ENCODE results near the gene SYNDIG1. TPM values are rescaled to one million over a fixed set of nuclear protein-coding genes. Genes with fewer than 3 reads are reported as not detected.

The SYNDIG1 gene
- total RNA-seq, 4 donors from 2014 or later: 0.27 to 0.32 TPM; not detected in 2

DNA sequence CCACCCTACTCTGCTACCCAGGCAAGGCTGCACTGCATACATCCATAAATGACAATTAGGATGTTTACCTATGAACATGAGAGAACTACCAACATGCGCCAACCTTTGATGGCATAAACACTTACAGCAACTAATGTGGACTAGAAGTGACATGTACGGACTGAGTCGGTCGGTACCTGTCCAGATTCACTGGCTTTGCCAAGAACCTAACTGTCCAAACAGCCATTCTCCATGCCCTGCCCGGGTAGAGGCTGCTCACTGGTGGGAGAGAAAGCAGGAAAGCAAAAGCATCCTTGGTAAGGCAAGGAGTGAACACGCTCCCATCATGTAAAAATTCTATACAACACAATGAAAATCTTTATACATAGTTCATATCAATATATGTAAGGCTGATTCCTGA is 30.0 kb downstream of the SYNDIG1 start:
- 88% methylated on average over 6 of the region's 6 CpGs; no CpG with 5 or more reads in 1 of the 2 donors for WGBS, 2 donors (ENCODE audit: low coverage in 1 of 2)

DNA sequence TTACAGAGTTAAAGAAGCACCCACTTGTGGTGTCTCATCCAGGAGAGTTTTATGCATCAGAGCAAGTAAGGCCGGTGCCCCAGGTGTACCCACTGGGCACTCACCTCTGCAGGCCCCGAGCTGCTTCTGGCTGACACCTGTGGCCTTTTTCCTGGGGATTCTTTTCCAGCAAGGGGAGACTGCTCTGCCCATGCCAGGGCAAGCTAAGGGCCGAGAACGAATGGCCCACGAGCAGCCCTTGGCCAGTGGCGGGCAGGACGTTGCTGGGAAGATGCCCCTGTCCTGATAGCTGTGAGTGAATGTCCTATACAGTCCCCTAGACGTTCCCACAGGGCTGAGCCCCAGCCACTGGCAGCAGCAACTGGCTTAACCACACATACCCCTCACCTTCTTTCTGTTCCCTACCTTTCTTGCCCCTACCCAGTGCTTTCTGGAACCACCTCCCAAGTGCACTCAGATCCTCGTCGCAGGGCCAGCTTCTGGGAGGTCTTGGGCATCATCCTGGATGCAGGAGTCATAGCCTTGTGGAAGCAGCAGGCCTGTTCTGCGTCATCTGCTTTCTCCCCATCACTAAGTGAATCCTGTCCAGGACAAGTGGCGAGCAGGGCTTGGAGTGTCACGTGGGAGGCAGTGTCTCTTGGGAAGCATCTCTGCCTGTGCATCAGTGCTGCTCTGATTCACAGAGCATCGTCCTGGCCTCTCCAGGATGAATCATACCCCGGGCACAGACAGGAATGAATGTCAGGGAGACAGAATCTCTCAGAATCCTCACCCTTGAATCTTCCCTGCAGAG is 32.5 kb downstream of the SYNDIG1 start:
- intact Hi-C loops (cut with DNase I; ENCODE audit: low total_unique reads): no loop called here
- no peaks in the 10 kb centered on the region for H3K9me3 ChIP-seq
- DNase-seq: no peak
- in situ Hi-C loops (cut with MboI; ENCODE audit: low pct_ligation_motif_present in 1 of 4, low pct_unique_long_range_greater_than_20kb in 1 of 4, low sequenced_read_pairs in 3 of 4): no loop called here
- no peak overlapping the region for H3K4me3 ChIP-seq
- WGBS, 2 donors (ENCODE audit: low coverage in 1 of 2): 30 to 71% methylated on average over 2 to 13 of the region's 15 CpGs
- no peaks in the 10 kb centered on the region for H3K4me1 ChIP-seq
- no peaks in the 10 kb centered on the region for H3K27me3 ChIP-seq
- no peak overlapping the region for H3K27ac ChIP-seq
- no peak for TF ChIP-seq POLR2AphosphoS5 (IDR thresholded peaks at IDR 0.05)
- no peak for TF ChIP-seq POLR2A (IDR thresholded peaks at IDR 0.05)
- TF ChIP-seq, protein P1, sequence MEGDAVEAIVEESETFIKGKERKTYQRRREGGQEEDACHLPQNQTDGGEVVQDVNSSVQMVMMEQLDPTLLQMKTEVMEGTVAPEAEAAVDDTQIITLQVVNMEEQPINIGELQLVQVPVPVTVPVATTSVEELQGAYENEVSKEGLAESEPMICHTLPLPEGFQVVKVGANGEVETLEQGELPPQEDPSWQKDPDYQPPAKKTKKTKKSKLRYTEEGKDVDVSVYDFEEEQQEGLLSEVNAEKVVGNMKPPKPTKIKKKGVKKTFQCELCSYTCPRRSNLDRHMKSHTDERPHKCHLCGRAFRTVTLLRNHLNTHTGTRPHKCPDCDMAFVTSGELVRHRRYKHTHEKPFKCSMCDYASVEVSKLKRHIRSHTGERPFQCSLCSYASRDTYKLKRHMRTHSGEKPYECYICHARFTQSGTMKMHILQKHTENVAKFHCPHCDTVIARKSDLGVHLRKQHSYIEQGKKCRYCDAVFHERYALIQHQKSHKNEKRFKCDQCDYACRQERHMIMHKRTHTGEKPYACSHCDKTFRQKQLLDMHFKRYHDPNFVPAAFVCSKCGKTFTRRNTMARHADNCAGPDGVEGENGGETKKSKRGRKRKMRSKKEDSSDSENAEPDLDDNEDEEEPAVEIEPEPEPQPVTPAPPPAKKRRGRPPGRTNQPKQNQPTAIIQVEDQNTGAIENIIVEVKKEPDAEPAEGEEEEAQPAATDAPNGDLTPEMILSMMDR (IDR thresholded peaks at IDR 0.05): no peak
- no peak for TF ChIP-seq EP300 (IDR thresholded peaks at IDR 0.05; ENCODE audit: low read depth)
- H3K36me3 ChIP-seq: no peaks in the 10 kb centered on the region

More for the DNA sequence above, 30.0 kb downstream of the SYNDIG1 start:
- H3K4me1 ChIP-seq: no peaks in the 10 kb centered on the region
- in situ Hi-C loops (cut with MboI; ENCODE audit: low pct_ligation_motif_present in 1 of 4, low pct_unique_long_range_greater_than_20kb in 1 of 4, low sequenced_read_pairs in 3 of 4) (no loop called here), intact Hi-C loops (cut with DNase I; ENCODE audit: low total_unique reads) (no loop called here)
- no peak overlapping the region for H3K27ac ChIP-seq
- no peaks in the 10 kb centered on the region for H3K9me3 ChIP-seq
- no peak for TF ChIP-seq POLR2A (IDR thresholded peaks at IDR 0.05)
- no peak for TF ChIP-seq POLR2AphosphoS5 (IDR thresholded peaks at IDR 0.05)
- TF ChIP-seq EP300 (IDR thresholded peaks at IDR 0.05; ENCODE audit: low read depth): no peak
- TF ChIP-seq, protein P1 (IDR thresholded peaks at IDR 0.05): no peak
- DNase-seq: no peak
- H3K36me3 ChIP-seq: no peaks in the 10 kb centered on the region
- H3K4me3 ChIP-seq: no peak overlapping the region
- H3K27me3 ChIP-seq: no peaks in the 10 kb centered on the region

DNA sequence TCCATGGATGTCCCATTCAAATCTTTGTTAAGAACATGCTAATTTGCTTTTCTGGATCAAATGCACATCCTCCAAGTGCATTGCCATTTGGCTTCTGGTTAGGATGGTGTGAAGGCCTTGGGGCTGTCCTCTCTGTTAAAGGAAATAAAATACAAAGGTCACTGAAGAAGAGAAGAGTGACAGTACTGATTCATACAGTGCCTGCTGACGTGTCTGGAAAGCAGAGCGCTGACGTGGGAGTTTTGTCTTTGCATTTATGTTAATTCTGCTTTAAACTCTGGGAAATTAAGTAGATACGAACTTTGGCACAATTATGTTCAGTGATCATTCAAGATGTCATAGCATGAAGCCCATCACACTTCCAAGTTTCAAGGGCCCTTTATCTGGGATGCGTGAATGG is 33.2 kb downstream of the SYNDIG1 start:
- no peaks in the 10 kb centered on the region for H3K9me3 ChIP-seq
- 76% methylated on average over 3 to 5 of the region's 5 CpGs for WGBS, 2 donors (ENCODE audit: low coverage in 1 of 2)
- H3K27ac ChIP-seq: no peak overlapping the region
- intact Hi-C loops (cut with DNase I; ENCODE audit: low total_unique reads) (no loop called here), in situ Hi-C loops (cut with MboI; ENCODE audit: low pct_ligation_motif_present in 1 of 4, low pct_unique_long_range_greater_than_20kb in 1 of 4, low sequenced_read_pairs in 3 of 4) (no loop called here)
- H3K27me3 ChIP-seq: no peaks in the 10 kb centered on the region
- H3K4me3 ChIP-seq: no peak overlapping the region
- no peaks in the 10 kb centered on the region for H3K4me1 ChIP-seq
- DNase-seq: no peak
- H3K36me3 ChIP-seq: no peaks in the 10 kb centered on the region
- TF ChIP-seq POLR2AphosphoS5 (IDR thresholded peaks at IDR 0.05) (no peak), EP300 (IDR thresholded peaks at IDR 0.05; ENCODE audit: low read depth) (no peak), POLR2A (IDR thresholded peaks at IDR 0.05) (no peak)
- TF ChIP-seq, protein P1 (IDR thresholded peaks at IDR 0.05): no peak

DNA sequence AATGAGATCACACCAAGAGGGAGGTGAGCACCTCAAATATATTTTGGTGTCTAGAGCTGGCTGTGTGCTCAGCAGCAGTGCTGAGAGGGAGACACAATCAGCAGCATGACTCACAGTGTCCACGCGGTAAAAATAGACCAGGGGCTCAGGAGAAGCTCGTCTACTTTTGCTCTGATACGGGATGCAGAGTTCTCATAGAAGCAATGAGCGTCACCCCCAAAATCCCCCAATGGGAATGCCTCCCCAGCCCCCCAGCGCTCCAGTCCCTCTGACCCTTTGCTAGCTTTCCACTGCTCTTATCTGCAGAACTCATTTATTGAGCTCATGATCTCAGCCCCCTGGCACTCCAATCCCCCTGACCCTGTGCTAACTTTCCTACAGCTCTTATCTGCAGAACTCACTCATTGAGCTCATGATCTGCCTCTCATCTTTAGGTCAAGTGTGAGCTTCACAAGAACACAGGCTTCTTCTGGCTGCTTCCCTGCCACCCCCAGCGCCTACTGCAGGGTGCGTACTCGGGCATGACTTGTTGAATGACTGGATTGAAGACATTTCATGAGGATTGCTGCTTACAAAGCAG is 34.0 kb downstream of the SYNDIG1 start:
- Histone ChIP-seq H3K36me3 (no peaks in the 10 kb centered on the region), H3K27ac (no peak overlapping the region), H3K4me1 (no peaks in the 10 kb centered on the region), H3K27me3 (no peaks in the 10 kb centered on the region), H3K9me3 (no peaks in the 10 kb centered on the region), H3K4me3 (no peak overlapping the region)
- intact Hi-C loops (cut with DNase I; ENCODE audit: low total_unique reads) (no loop called here), in situ Hi-C loops (cut with MboI; ENCODE audit: low pct_ligation_motif_present in 1 of 4, low pct_unique_long_range_greater_than_20kb in 1 of 4, low sequenced_read_pairs in 3 of 4) (no loop called here)
- TF ChIP-seq, protein P1 (IDR thresholded peaks at IDR 0.05): no peak
- TF ChIP-seq POLR2A (IDR thresholded peaks at IDR 0.05) (no peak), EP300 (IDR thresholded peaks at IDR 0.05; ENCODE audit: low read depth) (no peak), POLR2AphosphoS5 (IDR thresholded peaks at IDR 0.05) (no peak)
- DNase-seq: no peak
- WGBS, 2 donors (ENCODE audit: low coverage in 1 of 2): 74 to 84% methylated on average over 5 to 9 of the region's 9 CpGs

Measured in transverse colon (tissue), 4 donors.